GM23338 (cell line): Measurements from ENCODE around the gene TENM3.

Source experiments
- CTCF ChIP-seq, 2 experiments: fragments of 200-600 bp in 1 of 2; sonication (generic) in 1 of 2; conservative IDR thresholded peaks; 2 replicates each; pipeline versions ENCODE4 v1.5.1 to v1.6.1; 2016 to 2017; ENCODE audit warnings: antibody characterized with exemption in 2 of 2, low read depth in 2 of 2, mild to moderate bottlenecking in 2 of 2, moderate library complexity in 1 of 2
- ETS1 ChIP-seq: IDR thresholded peaks from 2 replicates; pipeline ENCODE4 v1.6.1; 2016; ENCODE audit warnings: antibody characterized with exemption
- EZH2 ChIP-seq: fragments of 200-600 bp; sonication (generic); IDR thresholded peaks from one replicate; pipeline ENCODE4 v1.8.0; 2017; ENCODE audit warnings: antibody characterized with exemption, mild to moderate bottlenecking, low read depth; ENCODE audit not compliant: unreplicated experiment
- EZH2phosphoT487 ChIP-seq: fragments of 200-600 bp; sonication (generic); IDR thresholded peaks from one replicate; pipeline ENCODE4 v1.8.1; 2018; ENCODE audit warnings: antibody characterized with exemption; ENCODE audit not compliant: unreplicated experiment
- POLR2AphosphoS5 ChIP-seq: IDR thresholded peaks from 2 replicates; pipeline ENCODE4 v1.6.1; 2016; ENCODE audit warnings: antibody characterized with exemption, low read depth

- no peak for TF ChIP-seq CTCF (conservative IDR thresholded peaks at IDR 0.05; ENCODE audit: low read depth in 2 of 2)
- no peak for TF ChIP-seq ETS1
- TF ChIP-seq POLR2AphosphoS5 = no peak
- no peak for TF ChIP-seq EZH2phosphoT487
- TF ChIP-seq EZH2 = no peak
Measured at GRCh38 chr4:182828360-182829025, 585.3 kb downstream of the TENM3 start.
